Sigmoid colon (tissue), 7 donors: ENCODE data around the gene LUC7L2. TPM values are rescaled to one million over a fixed set of nuclear protein-coding genes. Genes with fewer than 3 reads are reported as not detected.
"Not testable (repeated sequence)": the region's sequence is repeated elsewhere in the genome, so short reads cannot be mapped to it uniquely, and the experiment has no call there.

Experiments used
- DNase-seq: peaks from one replicate; pipeline ENCODE4 v3.0.0-alpha.2; 2019
- H3K27ac ChIP-seq, 4 donors: fragments of 200-600 bp; sonication (generic); one replicate each; pipeline ENCODE4 v1.5.1; 2016 to 2019; ENCODE audit warnings: mild to moderate bottlenecking in 1 of 4
- H3K27me3 ChIP-seq, 3 donors: fragments of 200-600 bp; sonication (generic); one replicate each; pipeline ENCODE4 v1.5.1; 2019; ENCODE audit warnings: mild to moderate bottlenecking in 1 of 3
- H3K36me3 ChIP-seq, 4 donors: fragments of 200-600 bp; sonication (generic); one replicate each; pipeline ENCODE4 v1.5.1; 2016 to 2019
- H3K4me1 ChIP-seq, 4 donors: fragments of 200-600 bp; sonication (generic); one replicate each; pipeline ENCODE4 v1.5.1; 2017 to 2019
- H3K4me3 ChIP-seq, 4 donors: fragments of 200-600 bp; sonication (generic); one replicate each; pipeline ENCODE4 v1.5.1; 2017 to 2019; ENCODE audit warnings: mild to moderate bottlenecking in 2 of 4, moderate library complexity in 1 of 4
- H3K9me3 ChIP-seq, 4 donors: fragments of 200-600 bp in 3 of 4; sonication (generic) in 3 of 4; one replicate each; pipeline versions ENCODE4 v1.5.1 to v1.6.1; 2013 to 2019
- CTCF ChIP-seq, 4 experiments: fragments of 450-650 bp in 3 of 4; fragments of 200-600 bp in 1 of 4; IDR thresholded peaks; one replicate each; pipeline ENCODE4 v1.5.1; 2016 to 2019; ENCODE audit warnings: antibody characterized with exemption in 4 of 4, mild to moderate bottlenecking in 3 of 4, moderate library complexity in 2 of 4
- EP300 ChIP-seq, 4 donors: sonication (generic); formaldehyde crosslinking; IDR thresholded peaks; one replicate each; pipeline ENCODE4 v1.6.1; 2017; ENCODE audit warnings: antibody characterized with exemption in 4 of 4
- POLR2A ChIP-seq, 2 donors: fragments of 450-650 bp; IDR thresholded peaks; one replicate each; pipeline ENCODE4 v1.6.1; 2016; ENCODE audit warnings: antibody characterized with exemption in 2 of 2, mild to moderate bottlenecking in 2 of 2, moderate library complexity in 2 of 2
- POLR2AphosphoS5 ChIP-seq, 4 donors: sonication (generic); formaldehyde crosslinking; IDR thresholded peaks; one replicate each; pipeline ENCODE4 v1.6.1; 2017; ENCODE audit warnings: antibody characterized with exemption in 4 of 4
- WGBS, 2 donors: extraction: QIAGEN DNeasy Blood & Tissue Kit; methylation state at CpG; one replicate each; pipeline ENCODE4 v1.1.7; 2013; 5-methylcytosine and 5-hydroxymethylcytosine counted together
- intact Hi-C: fragments of 100-400 bp; cut with DNase I; formaldehyde crosslinking; loops from one replicate; pipeline ENCODE4 v1.15.1; 2023
- polyA plus RNA-seq, 3 donors: library from polyadenylated mRNA; stranded (reverse); fragments of 200-250 nt; gene quantifications; one replicate each; pipeline ENCODE4 v1.2.3, GENCODE V29; 2013
- total RNA-seq, 4 donors: library from RNA; depleted of rRNA; stranded (reverse); fragments of >200 nt; gene quantifications; one replicate each; pipeline ENCODE4 v1.1.0, GENCODE V29; 2016
- donor health status: healthy with polysubstance abuse.
- donor health status: Bipolar disorder and iron deficiency.
- donor health status: healthy.

LUC7L2 gene
- total and polyA plus RNA-seq, 7 donors, result 23.8 to 79.1 (median 67.1) TPM

GRCh38 chr7:139396323-139396951 is 36.7 kb downstream of the LUC7L2 start:
- Histone ChIP-seq H3K4me3 (no peak overlapping the region), H3K27me3 (no peaks in the 10 kb centered on the region), H3K4me1 (peaks cover 0 to 22% (median 10%) of the 10 kb centered on the region in 4 donors), H3K36me3 (peaks cover 0 to 57% (median 0%) of the 10 kb centered on the region in 4 donors), H3K9me3 (no peaks in the 10 kb centered on the region), H3K27ac (no peak overlapping the region)
- TF ChIP-seq CTCF (IDR thresholded peaks at IDR 0.05), result no peak
- no peak for TF ChIP-seq POLR2AphosphoS5 (IDR thresholded peaks at IDR 0.05)
- TF ChIP-seq POLR2A (IDR thresholded peaks at IDR 0.05), result no peak
- no peak for TF ChIP-seq EP300 (IDR thresholded peaks at IDR 0.05)
- intact Hi-C loops, result no loop called here
- DNase-seq, result no peak
- 96 to 98% methylated on average over 3 of the region's 3 CpGs for WGBS, 2 donors

- TF ChIP-seq EP300 (IDR thresholded peaks at IDR 0.05) (no peak), POLR2A (IDR thresholded peaks at IDR 0.05) (no peak), POLR2AphosphoS5 (IDR thresholded peaks at IDR 0.05) (no peak), CTCF (IDR thresholded peaks at IDR 0.05) (no peak)
- Histone ChIP-seq H3K4me3 (no peak overlapping the region), H3K4me1 (peaks cover 0 to 22% (median 10%) of the 10 kb centered on the region in 4 donors), H3K27ac (no peak overlapping the region), H3K9me3 (no peaks in the 10 kb centered on the region), H3K36me3 (peaks cover 0 to 65% (median 5%) of the 10 kb centered on the region in 4 donors), H3K27me3 (no peaks in the 10 kb centered on the region)
- intact Hi-C loops, result no loop called here
- no peak for DNase-seq
Observed at GRCh38 chr7:139397192-139397591, 37.5 kb downstream of the LUC7L2 start.

GRCh38 chr7:139403601-139404000 is 43.9 kb downstream of the LUC7L2 start:
- no peak overlapping the region for H3K27ac ChIP-seq
- no peak overlapping the region for H3K4me3 ChIP-seq
- no peaks in the 10 kb centered on the region for H3K9me3 ChIP-seq
- intact Hi-C loops, result no loop called here
- H3K27me3 ChIP-seq, result no peaks in the 10 kb centered on the region
- WGBS, 2 donors, result 96 to 97% methylated on average over 2 of the region's 2 CpGs
- no peak for TF ChIP-seq POLR2AphosphoS5 (IDR thresholded peaks at IDR 0.05)
- no peak for TF ChIP-seq CTCF (IDR thresholded peaks at IDR 0.05)
- TF ChIP-seq POLR2A (IDR thresholded peaks at IDR 0.05), result no peak
- TF ChIP-seq EP300 (IDR thresholded peaks at IDR 0.05), result no peak
- no peaks in the 10 kb centered on the region for H3K4me1 ChIP-seq
- DNase-seq, result no peak
- H3K36me3 ChIP-seq, result peaks cover 11 to 93% (median 38%) of the 10 kb centered on the region in 4 donors

- H3K36me3 ChIP-seq, result peaks cover 8 to 99% (median 31%) of the 10 kb centered on the region in 4 donors
- no peaks in the 10 kb centered on the region for H3K9me3 ChIP-seq
- TF ChIP-seq EP300 (IDR thresholded peaks at IDR 0.05), result no peak
- TF ChIP-seq POLR2AphosphoS5 (IDR thresholded peaks at IDR 0.05), result no peak
- TF ChIP-seq POLR2A (IDR thresholded peaks at IDR 0.05), result no peak
- TF ChIP-seq CTCF (IDR thresholded peaks at IDR 0.05), result no peak
- H3K27me3 ChIP-seq, result no peaks in the 10 kb centered on the region
- DNase-seq, result no peak
- no peak overlapping the region for H3K4me3 ChIP-seq
- 96 to 100% methylated on average over 1 of the region's 1 CpG for WGBS, 2 donors
- H3K4me1 ChIP-seq, result no peaks in the 10 kb centered on the region
- intact Hi-C loops, result no loop called here
- H3K27ac ChIP-seq, result no peak overlapping the region
Observed at GRCh38 chr7:139407555-139407954, 47.9 kb downstream of the LUC7L2 start.

- H3K27ac ChIP-seq, H3K4me3 ChIP-seq, H3K4me1 ChIP-seq, DNase-seq, H3K27me3 ChIP-seq, intact Hi-C loops, H3K9me3 ChIP-seq: not testable (repeated sequence)
- peaks cover 20 to 99% (median 20%) of the 10 kb centered on the region in 4 donors for H3K36me3 ChIP-seq
- 88 to 92% methylated on average over 6 of the region's 6 CpGs for WGBS, 2 donors
Observed at GRCh38 chr7:139414743-139415402, 55.2 kb downstream of the LUC7L2 start.
